Choroid plexus epithelial cell (primary cell): ENCODE results near the gene OGT.

Source experiments
- DNase-seq: peaks from one replicate; pipeline ENCODE4 v3.0.0-alpha.2; 2010; ENCODE audit warnings: low read depth
- H3K4me3 ChIP-seq: 2 replicates; pipeline ENCODE4 v1.5.1; 2011; ENCODE audit warnings: low read depth, mild to moderate bottlenecking, control low read depth, low read length, moderate library complexity
- CTCF ChIP-seq: conservative IDR thresholded peaks from 2 replicates; pipeline ENCODE4 v1.5.1; 2011; ENCODE audit warnings: low read depth, mild to moderate bottlenecking, control low read depth, inconsistent platforms, low read length, moderate library complexity

Gene OGT

GRCh38 chrX:71532078-71532752 is 689 bp upstream of the OGT start:
- H3K4me3 ChIP-seq: peak overlapping the region; percentile 83
- no peak for TF ChIP-seq CTCF
- peak; percentile 44 for DNase-seq

GRCh38 chrX:71533516-71533850 is 579 bp downstream of the OGT start:
- DNase-seq: no peak
- H3K4me3 ChIP-seq: peak overlapping the region; percentile 83
- TF ChIP-seq CTCF: no peak

- DNase-seq: peak; percentile 55
- H3K4me3 ChIP-seq: peak overlapping the region; percentile 83
- TF ChIP-seq CTCF: no peak
Observed at GRCh38 chrX:71533851-71534561, 1.1 kb downstream of the OGT start.

- TF ChIP-seq CTCF: no peak
- peak overlapping the region; percentile 83 for H3K4me3 ChIP-seq
- DNase-seq: no peak
Observed at GRCh38 chrX:71534773-71535544, 2.1 kb downstream of the OGT start.

- TF ChIP-seq CTCF: no peak
- no peak for DNase-seq
- H3K4me3 ChIP-seq: peak overlapping the region; percentile 83
Observed at GRCh38 chrX:71536285-71536684, 3.4 kb downstream of the OGT start.

- no peak for DNase-seq
- H3K4me3 ChIP-seq: no peak overlapping the region
- TF ChIP-seq CTCF: no peak
Observed at GRCh38 chrX:71537743-71538142, 4.8 kb downstream of the OGT start.
